HG02759 (cell line): Measurements from ENCODE around the gene ZCCHC24.

ENCODE experiments used
- ATAC-seq: cut with Tn5 transposase; IDR thresholded peaks from one replicate; pipeline ENCODE4 v1.9.1; 2021; ENCODE audit warnings: mild to moderate bottlenecking, moderate library complexity; ENCODE audit not compliant: unreplicated experiment

The ZCCHC24 gene

GRCh38 chr10:79387466-79387973, 57.9 kb downstream of the ZCCHC24 start:
- ATAC-seq: no peak

GRCh38 chr10:79386637-79387465, 58.6 kb downstream of the ZCCHC24 start:
- ATAC-seq: no peak

GRCh38 chr10:79385804-79386531, 59.5 kb downstream of the ZCCHC24 start:
- ATAC-seq: no peak

- no peak for ATAC-seq
Measured at GRCh38 chr10:79385392-79385795, 60.0 kb downstream of the ZCCHC24 start.

- ATAC-seq: no peak
Measured at GRCh38 chr10:79384773-79385391, 60.5 kb downstream of the ZCCHC24 start.

- no peak for ATAC-seq
Measured at GRCh38 chr10:79383974-79384606, 61.3 kb downstream of the ZCCHC24 start.

- ATAC-seq: no peak
Measured at GRCh38 chr10:79382491-79382941, 62.9 kb downstream of the ZCCHC24 start.

GRCh38 chr10:79381804-79382221, 63.6 kb downstream of the ZCCHC24 start:
- ATAC-seq: no peak

GRCh38 chr10:79380946-79381721, 64.3 kb downstream of the ZCCHC24 start:
- ATAC-seq: no peak

GRCh38 chr10:79380125-79380945, 65.1 kb downstream of the ZCCHC24 start:
- no peak for ATAC-seq

- no peak for ATAC-seq
Measured at GRCh38 chr10:79379512-79380124, 65.8 kb downstream of the ZCCHC24 start.

- no peak for ATAC-seq
Measured at GRCh38 chr10:79378647-79379511, 66.5 kb downstream of the ZCCHC24 start.

GRCh38 chr10:79378383-79378646, 67.1 kb downstream of the ZCCHC24 start:
- no peak for ATAC-seq

GRCh38 chr10:79377557-79378382, 67.7 kb downstream of the ZCCHC24 start:
- no peak for ATAC-seq

- no peak for ATAC-seq
Measured at GRCh38 chr10:79376751-79377556, 68.5 kb downstream of the ZCCHC24 start.

GRCh38 chr10:79376078-79376628, 69.3 kb downstream of the ZCCHC24 start:
- no peak for ATAC-seq
